ENCODE data around the gene NGEF.

- no peak for TF ChIP-seq CTCF (IDR thresholded peaks at IDR 0.05)
- no peak for TF ChIP-seq POLR2A (IDR thresholded peaks at IDR 0.05)
Observed at GRCh38 chr2:233007270-233007669, 5.8 kb downstream of the NGEF start.
